Ishikawa (cell line): Measurements from ENCODE around the gene SMIM35.

Experiments
- CEBPB ChIP-seq: IDR thresholded peaks from 2 replicates; pipeline ENCODE4 v1.6.1; 2012
- CREB1 ChIP-seq: IDR thresholded peaks from 2 replicates; pipeline ENCODE4 v1.6.1; 2012; ENCODE audit warnings: low read depth
- EGR1 ChIP-seq: IDR thresholded peaks from 2 replicates; pipeline ENCODE4 v1.6.1; 2012
- EP300 ChIP-seq: IDR thresholded peaks from 2 replicates; pipeline ENCODE4 v1.6.1; 2012; ENCODE audit warnings: borderline replicate concordance
- FOXM1 ChIP-seq: IDR thresholded peaks from 2 replicates; pipeline ENCODE4 v1.6.1; 2012; ENCODE audit warnings: low read depth, borderline replicate concordance
- NFIC ChIP-seq: IDR thresholded peaks from 2 replicates; pipeline ENCODE4 v1.6.1; 2012
- RAD21 ChIP-seq: IDR thresholded peaks from 2 replicates; pipeline ENCODE4 v1.6.1; 2012; ENCODE audit warnings: low read depth
- TAF1 ChIP-seq: IDR thresholded peaks from 2 replicates; pipeline ENCODE4 v1.6.1; 2012; ENCODE audit warnings: low read depth, mild to moderate bottlenecking
- TCF12 ChIP-seq: IDR thresholded peaks from 2 replicates; pipeline ENCODE4 v1.6.1; 2012; ENCODE audit warnings: low read depth
- TEAD4 ChIP-seq: IDR thresholded peaks from 2 replicates; pipeline ENCODE4 v1.6.1; 2012
- YY1 ChIP-seq: IDR thresholded peaks from 2 replicates; pipeline ENCODE4 v1.6.1; 2012; ENCODE audit warnings: low read depth
- ZBTB7A ChIP-seq: IDR thresholded peaks from 2 replicates; pipeline ENCODE4 v1.6.1; 2012; ENCODE audit warnings: low read depth
- TF ChIP-seq, protein P1 (sequence below): IDR thresholded peaks from 2 replicates; pipeline ENCODE4 v1.6.1; 2012
- TF ChIP-seq, protein P2 (sequence below): IDR thresholded peaks from 2 replicates; pipeline ENCODE4 v1.6.1; 2012
- TF ChIP-seq, protein P3 (sequence below): IDR thresholded peaks from 2 replicates; pipeline ENCODE4 v1.6.1; 2012; ENCODE audit warnings: low read depth, mild to moderate bottlenecking

Gene SMIM35

DNA sequence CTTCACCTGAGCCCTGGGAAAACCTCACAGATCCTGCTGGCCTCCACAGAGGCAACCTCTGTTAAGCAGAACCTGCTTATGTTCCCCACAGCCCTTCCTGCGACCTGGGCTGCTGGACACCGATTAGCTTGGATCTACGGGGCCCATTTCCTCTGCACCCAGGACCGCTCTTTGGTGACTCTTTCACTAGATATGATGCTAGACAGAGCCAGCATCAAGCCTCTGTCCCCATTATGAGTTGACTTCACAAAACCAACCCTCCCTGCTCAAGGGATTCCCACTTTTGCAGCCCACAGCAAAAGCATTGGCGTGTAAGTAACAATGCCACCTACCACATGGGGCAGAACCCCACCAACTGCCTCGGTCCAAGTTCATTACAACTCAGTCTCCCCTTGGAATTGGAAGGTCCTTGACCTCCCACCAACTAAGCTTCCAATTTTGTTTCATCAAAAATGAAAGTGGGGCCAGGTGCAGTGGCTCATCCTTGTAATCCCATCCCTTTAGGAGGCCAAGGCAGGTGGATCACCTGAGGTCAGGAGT lies 25.1 kb downstream of the SMIM35 start:
- TF ChIP-seq RAD21 (no peak), EGR1 (no peak), NFIC (no peak), ZBTB7A (no peak), TEAD4 (no peak), CEBPB (no peak), FOXM1 (no peak), YY1 (no peak), EP300 (no peak), TCF12 (no peak), TAF1 (no peak), CREB1 (no peak)
- TF ChIP-seq, protein P1, sequence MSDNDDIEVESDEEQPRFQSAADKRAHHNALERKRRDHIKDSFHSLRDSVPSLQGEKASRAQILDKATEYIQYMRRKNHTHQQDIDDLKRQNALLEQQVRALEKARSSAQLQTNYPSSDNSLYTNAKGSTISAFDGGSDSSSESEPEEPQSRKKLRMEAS: no peak
- TF ChIP-seq, protein P2, sequence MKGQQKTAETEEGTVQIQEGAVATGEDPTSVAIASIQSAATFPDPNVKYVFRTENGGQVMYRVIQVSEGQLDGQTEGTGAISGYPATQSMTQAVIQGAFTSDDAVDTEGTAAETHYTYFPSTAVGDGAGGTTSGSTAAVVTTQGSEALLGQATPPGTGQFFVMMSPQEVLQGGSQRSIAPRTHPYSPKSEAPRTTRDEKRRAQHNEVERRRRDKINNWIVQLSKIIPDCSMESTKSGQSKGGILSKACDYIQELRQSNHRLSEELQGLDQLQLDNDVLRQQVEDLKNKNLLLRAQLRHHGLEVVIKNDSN: no peak
- TF ChIP-seq, protein P3, sequence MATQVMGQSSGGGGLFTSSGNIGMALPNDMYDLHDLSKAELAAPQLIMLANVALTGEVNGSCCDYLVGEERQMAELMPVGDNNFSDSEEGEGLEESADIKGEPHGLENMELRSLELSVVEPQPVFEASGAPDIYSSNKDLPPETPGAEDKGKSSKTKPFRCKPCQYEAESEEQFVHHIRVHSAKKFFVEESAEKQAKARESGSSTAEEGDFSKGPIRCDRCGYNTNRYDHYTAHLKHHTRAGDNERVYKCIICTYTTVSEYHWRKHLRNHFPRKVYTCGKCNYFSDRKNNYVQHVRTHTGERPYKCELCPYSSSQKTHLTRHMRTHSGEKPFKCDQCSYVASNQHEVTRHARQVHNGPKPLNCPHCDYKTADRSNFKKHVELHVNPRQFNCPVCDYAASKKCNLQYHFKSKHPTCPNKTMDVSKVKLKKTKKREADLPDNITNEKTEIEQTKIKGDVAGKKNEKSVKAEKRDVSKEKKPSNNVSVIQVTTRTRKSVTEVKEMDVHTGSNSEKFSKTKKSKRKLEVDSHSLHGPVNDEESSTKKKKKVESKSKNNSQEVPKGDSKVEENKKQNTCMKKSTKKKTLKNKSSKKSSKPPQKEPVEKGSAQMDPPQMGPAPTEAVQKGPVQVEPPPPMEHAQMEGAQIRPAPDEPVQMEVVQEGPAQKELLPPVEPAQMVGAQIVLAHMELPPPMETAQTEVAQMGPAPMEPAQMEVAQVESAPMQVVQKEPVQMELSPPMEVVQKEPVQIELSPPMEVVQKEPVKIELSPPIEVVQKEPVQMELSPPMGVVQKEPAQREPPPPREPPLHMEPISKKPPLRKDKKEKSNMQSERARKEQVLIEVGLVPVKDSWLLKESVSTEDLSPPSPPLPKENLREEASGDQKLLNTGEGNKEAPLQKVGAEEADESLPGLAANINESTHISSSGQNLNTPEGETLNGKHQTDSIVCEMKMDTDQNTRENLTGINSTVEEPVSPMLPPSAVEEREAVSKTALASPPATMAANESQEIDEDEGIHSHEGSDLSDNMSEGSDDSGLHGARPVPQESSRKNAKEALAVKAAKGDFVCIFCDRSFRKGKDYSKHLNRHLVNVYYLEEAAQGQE: no peak

DNA sequence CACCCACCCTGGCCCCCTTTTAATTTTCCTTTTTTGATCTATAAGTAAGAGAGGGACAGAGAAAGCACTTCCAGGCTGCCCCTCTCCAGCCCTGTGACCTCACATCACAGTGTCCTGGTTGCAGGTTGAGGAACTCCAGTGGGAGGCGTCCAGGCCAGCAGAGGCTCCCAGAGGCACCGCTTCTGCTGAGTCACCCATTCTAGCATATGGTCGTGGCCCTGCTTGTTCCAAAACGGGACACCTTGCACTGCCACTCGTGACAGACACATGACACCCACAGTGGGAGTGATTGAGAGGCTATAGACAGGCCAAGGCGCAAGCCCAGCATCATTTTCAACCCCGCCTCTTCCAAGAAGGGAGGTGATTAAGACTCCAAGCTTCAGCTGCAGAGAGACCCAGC lies 25.9 kb downstream of the SMIM35 start:
- no peak for TF ChIP-seq TEAD4
- no peak for TF ChIP-seq NFIC
- TF ChIP-seq YY1: no peak
- TF ChIP-seq EGR1: no peak
- no peak for TF ChIP-seq TCF12
- TF ChIP-seq EP300: no peak
- TF ChIP-seq CREB1: no peak

DNA sequence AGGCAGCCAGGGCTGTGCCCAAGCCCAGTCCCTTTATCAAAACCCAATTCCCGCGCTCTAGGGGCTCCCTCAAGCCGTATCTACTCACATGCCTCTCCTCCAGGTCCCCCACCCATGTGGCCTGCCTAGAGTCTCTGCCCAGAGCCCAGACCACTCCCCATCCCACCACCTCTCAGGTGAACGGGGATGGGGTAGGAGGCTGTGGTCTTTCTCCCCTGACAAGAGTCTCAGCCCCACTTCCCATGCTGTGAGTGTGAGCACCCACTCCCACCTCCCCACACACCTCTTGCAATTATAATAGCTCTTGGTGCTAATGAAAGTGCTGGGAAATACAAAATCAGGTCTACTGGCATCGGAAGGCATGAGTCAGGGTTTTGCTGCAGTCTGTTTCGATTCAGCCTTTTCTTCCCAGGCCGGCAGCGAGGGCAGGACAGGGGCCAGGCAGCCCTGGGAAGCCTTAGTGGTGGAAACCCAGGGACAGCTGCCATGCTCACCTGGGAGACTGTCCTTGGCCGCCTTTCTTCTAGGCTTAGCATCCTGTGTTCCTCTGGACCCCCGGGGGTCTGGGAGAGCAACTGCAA lies 26.6 kb downstream of the SMIM35 start:
- TF ChIP-seq EP300 (no peak), NFIC (no peak), CEBPB (no peak), FOXM1 (no peak), YY1 (no peak)
- TF ChIP-seq, protein P2: no peak
- TF ChIP-seq, protein P1: no peak

DNA sequence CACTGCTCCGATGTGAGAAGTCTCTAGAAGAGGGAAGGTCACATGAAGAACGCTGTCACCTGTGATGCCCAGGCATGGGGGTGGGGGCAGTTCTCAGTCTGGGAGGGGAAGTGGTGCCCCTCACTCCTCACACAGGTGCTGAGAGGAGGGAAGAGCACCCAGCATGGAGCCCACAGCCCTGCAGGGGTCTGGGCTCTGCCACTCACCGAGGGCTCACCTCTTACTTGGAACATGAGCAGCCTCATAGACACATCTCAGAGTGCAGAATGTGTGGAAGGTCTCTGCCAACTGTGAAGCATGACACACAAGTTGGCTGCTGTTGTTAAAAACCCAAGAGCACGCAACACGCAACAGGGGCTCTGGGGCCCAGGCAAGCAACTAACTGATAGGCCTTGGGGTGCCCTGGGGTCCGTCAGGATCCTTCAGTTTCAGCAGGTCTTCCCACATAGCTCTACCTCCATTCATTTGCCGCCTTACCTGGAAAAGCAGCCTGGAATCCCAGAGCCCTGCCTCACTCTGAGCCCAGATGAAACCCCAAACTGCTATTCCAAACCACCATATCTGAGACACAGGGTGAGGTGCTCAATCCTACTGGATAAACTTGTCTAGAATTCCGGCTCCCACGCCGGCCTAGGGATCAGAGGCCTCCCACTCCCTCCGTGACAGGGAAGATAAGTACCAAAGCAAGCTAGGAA lies 27.4 kb downstream of the SMIM35 start:
- TF ChIP-seq EP300 (no peak), EGR1 (no peak), YY1 (no peak)
- TF ChIP-seq, protein P1: no peak
- TF ChIP-seq, protein P3: no peak

DNA sequence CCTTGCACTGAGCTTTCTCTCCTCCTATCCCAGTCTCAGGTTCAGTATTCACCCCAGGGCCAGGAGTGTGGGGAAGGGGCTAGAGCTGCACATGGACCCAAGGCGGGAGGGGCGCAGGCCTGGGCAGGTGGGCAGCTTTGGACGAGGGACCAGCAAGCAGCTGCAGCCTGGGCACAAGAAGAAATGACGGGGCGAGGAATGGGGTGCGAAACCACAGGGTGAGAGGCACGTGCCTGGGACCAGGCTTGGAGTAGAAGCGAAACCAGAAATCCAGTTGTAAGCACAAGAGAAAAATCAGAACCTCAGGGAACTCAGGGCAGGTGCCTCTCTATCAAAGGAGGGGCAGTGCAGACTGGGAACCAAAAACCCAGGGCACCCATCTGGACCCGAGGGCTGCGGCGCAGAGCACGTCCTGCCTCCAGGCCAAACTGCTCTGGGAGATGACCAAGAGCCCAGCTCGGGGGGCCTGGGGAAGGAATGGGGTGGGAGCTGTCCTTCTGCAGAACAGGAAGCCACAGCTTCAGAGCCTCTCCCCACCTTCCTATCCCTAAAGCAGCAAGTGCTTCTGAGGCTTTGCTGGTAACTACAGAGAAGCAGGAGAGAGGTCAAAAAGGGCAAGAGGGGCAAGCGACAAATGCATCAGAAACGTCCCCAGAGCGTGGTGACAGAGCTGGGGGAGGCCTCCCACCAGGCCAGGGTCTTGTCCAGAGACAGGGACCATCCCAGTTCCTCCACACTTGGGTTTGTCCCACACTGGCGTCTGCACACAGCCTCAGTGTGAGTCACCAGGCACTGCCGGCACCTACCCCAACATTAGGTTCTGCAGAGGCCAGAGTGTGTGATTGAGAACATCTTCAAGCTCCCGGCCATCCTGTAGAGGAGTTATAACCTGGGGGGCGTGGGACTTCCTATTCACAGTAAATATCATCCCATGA lies 28.2 kb downstream of the SMIM35 start:
- no peak for TF ChIP-seq CEBPB
- TF ChIP-seq, protein P1: no peak
- TF ChIP-seq, protein P3: no peak
- no peak for TF ChIP-seq RAD21
- TF ChIP-seq TCF12: no peak
- TF ChIP-seq TEAD4: no peak
- TF ChIP-seq CREB1: no peak
- TF ChIP-seq EP300: no peak
- no peak for TF ChIP-seq YY1
- no peak for TF ChIP-seq ZBTB7A
- no peak for TF ChIP-seq FOXM1
- TF ChIP-seq TAF1: no peak
- TF ChIP-seq, protein P2: no peak
- TF ChIP-seq NFIC: no peak
- no peak for TF ChIP-seq EGR1
